Fibroblast of skin of left quadriceps (primary cell): ENCODE measurements around the gene SMARCA4.

Experiments used
- DNase-seq, 2 experiments: peaks; one replicate each; pipeline ENCODE4 v3.0.0-alpha.2; 2013; ENCODE audit warnings: low read depth in 2 of 2

SMARCA4 gene

DNA sequence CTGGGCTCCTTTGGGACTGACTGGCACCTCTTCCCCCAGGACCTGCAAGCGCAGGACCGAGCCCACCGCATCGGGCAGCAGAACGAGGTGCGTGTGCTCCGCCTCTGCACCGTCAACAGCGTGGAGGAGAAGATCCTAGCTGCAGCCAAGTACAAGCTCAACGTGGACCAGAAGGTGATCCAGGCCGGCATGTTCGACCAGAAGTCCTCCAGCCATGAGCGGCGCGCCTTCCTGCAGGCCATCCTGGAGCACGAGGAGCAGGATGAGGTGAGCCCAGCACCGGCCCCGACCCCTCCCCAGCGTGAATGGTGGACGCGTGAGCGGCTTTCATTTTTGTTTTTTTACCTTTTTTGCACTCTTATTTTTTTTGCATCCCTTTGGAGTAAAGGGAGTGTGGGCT lies 72.4 kb downstream of the SMARCA4 start:
- DNase-seq = no peak

DNA sequence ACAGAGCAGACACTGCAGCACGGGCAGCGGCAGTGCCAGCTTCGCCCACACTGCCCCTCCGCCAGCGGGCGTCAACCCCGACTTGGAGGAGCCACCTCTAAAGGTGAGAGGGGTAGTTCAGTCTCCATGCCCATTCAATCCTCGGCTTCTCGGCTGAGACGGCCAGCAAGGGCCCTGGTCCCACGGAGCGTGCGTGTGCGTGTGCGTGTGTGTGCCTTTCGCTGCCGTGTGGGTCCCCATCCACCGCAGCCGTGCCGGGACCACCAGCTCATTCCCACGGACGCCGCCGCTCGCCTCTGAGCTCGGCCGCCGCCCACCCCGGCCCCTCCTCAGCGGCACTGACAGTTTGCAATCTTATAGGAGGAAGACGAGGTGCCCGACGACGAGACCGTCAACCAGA lies 72.9 kb downstream of the SMARCA4 start:
- DNase-seq = no peak

DNA sequence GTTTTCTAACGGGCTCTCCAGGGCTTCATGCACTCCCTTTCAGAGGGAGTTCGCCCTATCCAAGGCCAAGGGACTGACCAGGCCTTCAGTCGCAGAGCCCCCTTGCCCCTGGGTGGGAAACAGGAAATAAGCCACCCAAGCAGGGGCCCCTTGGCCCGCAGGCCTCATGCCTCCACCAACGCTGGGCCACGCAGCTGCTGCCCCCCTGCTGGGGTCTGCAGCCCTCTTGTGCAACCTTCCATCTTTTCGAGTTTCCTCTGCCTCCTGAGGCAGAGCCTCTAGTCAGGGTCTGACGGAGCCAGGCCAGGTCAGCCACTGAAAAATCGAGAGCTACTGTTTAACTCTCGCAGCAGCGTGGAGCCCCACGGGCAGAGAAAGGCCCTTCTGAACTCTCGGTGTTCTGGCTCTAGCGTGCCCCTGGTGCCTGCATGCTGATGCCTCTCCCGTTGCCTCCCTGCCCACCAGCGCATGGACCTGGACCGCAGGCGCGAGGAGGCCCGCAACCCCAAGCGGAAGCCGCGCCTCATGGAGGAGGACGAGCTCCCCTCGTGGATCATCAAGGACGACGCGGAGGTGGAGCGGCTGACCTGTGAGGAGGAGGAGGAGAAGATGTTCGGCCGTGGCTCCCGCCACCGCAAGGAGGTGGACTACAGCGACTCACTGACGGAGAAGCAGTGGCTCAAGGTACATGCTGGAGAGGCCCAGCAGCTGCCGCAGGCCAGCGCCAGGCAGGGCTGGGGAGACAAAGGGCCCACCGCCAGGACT lies 73.8 kb downstream of the SMARCA4 start:
- DNase-seq = no peak

DNA sequence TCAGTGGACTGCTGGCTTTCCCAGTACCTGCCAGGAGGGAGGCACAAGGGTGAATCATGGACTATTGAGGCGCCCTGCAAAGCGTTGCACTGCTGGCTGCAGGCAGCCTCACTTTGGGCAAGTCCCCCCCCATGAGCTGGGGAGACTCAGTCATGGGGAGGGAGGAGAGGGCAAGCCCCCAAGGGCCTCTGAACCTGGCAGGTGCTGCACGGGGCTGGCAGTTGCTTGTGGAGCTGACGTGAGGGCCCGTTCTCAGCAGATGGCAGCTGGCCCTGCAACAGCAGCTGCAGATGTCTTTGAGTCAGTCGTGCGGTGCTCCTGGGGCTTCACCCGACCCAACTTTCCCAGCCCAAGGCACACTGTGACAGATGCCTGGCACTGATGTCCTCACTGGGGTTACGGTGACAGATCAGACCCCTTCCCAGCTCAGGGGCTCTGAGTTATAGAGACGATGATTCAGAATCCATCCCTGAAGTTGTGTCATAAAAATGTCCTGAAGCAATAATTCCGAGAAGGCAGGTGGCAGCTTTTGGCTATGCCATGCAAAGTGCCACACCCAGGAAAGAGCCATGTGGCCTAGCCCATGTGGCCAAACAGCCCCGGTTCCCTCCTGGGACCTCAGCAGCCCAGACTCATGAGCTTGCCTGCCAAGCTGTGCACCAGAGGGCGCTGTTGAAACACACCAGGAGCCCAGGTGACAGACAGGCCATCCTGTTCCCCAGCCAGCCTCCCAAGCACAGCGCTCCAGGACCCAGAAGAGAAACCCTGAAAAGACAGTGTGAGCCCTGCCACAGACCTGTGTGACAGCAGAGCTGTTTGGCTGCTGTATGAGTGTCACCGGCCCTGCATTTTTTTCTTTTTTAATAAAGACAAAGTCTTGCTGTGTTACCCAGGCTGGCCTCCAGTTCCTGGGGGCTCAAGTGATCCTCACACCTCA lies 74.9 kb downstream of the SMARCA4 start:
- DNase-seq = peak; percentile 47 to 48

DNA sequence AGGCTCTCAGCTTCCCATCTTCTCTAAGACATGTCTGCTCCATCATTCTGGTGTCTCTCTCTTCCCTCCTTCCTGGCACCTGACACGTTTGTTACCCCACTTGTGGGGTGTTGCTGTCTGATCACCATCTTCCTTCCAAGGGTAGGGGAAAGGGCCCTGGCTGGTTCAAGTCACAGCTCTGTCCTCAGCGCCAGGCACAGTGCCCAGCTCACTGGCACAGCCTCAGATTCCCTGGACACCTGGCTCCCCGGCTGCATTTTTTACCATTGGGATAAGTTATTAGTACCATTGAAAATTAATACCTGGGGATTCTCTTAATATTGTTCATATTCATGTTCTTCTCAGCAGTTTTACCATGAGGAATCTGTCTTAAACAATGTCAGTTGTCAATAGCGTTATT lies 77.7 kb downstream of the SMARCA4 start:
- DNase-seq = no peak

DNA sequence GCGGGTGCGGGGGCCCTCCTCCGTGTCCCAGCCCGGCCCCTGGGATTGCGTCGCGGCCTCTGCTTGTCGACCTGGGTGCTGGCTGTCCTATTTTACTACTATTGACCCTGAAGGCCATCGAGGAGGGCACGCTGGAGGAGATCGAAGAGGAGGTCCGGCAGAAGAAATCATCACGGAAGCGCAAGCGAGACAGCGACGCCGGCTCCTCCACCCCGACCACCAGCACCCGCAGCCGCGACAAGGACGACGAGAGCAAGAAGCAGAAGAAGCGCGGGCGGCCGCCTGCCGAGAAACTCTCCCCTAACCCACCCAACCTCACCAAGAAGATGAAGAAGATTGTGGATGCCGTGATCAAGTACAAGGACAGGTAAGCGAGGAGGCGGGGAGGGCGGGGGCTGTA lies 80.4 kb downstream of the SMARCA4 start:
- DNase-seq = no peak

DNA sequence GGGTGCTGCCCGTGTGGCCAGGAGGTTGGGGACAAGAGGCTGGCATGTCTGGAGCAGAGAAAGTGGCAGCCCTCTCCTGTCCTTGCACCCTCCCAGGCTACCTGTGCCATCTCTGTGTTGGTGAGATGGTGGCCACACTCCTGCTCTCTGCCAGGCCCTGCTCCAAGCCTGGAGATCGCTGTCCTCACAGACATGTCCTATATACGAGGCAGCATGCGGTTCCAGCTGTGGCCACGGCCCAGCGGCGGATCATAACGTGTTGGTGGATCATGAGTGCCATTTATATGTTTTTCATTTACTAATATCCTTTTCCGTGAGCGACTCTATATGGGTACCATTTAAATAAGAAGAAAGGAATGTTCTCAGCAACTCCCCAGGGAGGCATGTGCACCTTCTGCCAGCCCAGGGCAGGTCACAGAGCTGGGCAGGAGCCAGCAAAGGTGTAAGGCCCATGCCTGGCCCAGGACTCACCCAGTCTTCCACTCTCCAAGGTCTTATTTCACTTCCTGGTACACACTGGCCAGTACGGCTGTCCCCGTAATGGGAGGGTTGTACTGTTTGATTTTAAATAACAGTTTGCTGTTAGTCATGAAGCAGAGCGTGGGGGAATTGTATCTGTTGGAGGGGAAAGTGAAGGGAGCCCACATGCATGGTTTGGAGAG lies 81.3 kb downstream of the SMARCA4 start:
- no peak for DNase-seq

DNA sequence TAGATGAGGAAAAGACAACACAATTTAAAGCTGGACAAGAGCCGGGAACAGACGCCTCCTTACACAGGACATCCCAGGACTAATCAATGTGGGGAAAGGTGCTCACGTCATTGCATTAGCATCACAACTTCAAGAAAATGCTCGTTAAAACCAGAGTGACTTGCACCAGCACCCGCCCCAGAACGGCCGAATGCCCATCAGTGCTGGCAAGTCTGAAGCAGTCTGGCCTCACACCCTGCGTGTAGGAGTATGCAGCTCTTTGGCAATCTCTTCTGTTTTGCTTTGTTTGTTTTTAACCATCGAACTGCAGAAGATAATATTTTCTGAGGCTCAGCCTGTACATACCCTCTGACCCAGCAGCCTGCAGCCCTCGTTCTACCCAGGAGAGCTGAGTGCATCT lies 83.6 kb downstream of the SMARCA4 start:
- DNase-seq = no peak

DNA sequence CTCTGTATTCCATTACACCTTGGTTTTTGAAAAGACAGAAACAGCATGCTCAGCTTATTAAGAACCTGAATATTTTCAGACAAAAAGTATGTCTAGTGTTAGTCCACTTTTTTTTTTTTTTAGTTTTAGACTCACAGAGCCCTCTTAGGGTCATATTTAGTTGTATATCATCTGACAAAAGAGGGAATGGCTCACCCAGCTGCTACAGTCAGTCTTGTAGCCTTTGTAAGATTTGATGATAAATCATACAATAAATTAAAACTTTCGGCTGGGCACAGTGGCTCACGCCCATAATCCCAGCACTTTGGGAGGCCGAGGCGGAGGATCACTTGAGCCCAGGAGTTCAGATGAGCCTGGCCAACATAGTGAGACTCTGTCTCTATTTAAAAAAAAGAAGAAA lies 84.7 kb downstream of the SMARCA4 start:
- DNase-seq = no peak

DNA sequence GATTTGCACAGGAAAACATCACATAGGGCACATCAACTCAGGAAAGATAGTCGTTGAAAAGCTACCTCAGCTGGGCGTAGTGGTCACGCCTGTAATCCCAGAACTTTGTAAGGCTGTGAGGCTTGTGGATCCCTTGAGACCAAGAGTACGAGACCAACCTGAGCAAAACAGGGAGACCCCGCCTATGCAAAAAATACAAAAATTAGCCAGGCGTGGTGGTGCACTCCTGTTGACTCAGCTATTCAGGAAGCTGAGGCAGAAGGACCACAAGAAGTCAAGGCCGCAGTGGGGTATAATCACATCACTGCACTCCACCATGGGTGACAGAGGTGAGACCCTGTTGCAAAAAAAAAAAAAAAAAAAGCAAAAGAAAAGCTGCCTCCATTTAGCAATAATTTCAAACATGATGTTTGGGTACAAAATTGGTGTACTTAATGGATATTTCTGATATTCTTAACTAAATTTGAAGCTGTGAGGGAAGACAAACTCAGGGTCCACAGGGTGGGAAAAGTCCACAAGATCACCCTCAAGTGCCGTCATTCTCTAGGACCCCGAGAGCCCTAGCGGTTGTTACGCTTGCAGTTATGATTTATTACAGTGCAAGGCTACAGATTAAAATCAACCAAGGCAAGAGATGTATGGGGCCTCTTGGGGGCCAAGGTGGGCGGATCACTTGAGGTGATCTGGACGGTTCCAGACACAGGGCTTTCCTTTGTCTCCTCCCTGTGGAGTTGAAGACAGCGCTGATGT lies 86.0 kb downstream of the SMARCA4 start:
- DNase-seq = no peak

DNA sequence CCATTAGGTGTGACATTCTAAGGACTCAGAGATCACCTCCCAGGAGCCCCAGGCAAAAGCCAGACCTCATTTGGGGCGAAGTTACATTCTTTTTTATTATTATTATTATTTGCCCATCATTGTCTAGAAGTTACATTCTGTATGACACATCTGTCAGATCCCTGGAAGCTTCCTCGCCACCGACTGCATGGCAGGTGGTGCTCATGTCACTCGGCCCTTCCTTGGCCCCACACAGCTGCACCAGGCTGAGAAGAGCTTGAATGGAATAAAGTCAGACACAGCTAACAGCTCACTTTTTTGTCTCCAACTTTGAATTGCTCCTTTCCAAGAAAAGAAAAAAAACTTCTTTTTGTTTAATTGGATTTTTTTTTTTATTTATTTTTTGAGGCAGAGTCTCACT lies 87.0 kb downstream of the SMARCA4 start:
- no peak for DNase-seq

DNA sequence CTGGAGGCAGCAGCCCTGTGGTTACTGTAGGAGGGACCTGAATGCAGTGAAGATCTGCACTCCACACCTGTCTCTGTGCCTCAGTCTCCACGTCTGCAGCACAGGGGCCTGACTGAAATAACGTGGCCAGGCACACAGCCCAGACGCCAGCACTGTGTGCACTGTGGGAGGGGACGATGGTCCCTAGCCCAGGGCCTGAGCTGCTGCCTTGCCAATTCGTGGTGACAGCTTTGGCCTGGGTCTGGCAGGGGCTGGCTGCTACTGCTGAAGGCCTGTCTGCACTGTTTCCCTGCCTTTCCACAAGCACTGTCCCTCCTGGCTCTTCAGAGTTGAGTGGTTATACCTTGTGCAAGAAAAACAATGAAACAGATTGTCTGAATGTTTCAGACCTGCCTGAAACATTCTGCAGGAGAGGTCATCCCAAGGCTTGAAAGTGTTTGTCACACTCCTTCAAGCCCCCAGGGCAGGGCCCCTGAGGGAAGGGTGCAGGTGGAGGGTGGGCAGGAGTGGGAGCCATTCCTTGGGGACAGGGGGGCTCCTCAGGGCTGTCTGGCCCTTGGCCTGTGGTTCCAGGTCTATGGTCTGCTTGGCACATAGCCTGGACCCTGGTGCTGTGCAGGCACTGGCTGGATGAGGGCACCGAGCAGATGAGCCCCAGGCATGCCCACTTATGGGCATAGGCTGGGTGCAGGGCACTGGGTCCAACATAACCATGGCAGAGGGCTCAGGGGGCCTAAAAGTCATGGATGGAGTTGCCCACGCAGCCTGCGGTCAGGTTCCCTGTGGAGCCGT lies 89.7 kb downstream of the SMARCA4 start:
- DNase-seq = no peak

DNA sequence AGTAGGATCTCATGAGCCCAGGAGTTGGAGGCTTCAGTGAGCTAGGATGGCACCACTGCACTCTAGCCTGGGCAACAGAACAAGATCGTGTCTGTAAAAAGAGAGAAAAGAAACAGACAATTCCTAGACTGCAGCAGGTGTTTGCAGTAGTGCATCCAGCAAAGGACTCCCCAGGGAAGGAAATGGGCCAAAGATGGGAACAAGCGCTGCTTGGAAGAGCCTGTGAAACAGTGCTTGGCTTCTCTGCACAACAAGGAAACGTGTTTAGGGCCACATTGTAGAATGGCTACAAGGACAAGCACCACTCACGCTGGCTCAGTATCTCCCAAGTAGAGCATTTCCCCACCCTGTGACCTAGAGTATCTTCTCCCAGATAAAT lies 93.0 kb downstream of the SMARCA4 start:
- DNase-seq = no peak

DNA sequence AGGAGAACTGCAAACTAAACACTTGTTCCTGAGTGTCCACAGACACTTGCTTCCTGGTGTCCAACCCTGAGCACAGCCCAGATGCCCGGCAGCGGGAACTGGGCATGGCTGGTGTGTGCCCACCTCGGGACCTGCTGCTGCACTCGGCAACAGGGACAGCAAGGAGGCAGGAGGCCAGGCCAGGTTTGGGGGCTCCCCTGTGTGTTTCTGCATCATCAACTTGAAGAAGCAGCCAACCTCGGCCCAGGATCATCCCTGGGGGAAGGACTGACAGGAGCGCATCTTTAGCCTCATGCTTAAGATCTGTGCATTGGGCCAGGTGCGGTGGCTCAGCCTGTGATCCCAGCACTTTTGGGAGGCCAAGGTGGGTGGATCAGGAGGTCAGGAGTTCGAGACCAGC lies 93.4 kb downstream of the SMARCA4 start:
- no peak for DNase-seq

DNA sequence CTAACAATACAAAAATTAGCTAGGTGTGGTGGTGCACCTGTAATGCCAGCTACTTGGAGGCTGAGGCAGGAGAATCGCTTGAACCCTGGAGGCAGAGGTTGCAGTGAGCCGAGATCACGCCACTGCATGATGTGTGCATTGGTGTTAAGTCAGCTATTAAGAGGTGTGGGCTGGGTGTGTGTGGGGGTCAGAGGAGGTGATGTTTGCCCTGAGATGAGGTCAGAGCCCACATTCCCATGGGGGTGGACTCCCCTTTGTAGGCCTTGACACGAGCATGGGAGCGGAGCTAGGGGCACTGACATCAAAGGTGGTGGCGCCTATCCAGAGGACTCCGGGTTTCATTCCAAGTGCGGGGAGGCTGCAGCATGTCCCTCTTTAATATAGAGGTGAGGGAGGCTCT lies 93.8 kb downstream of the SMARCA4 start:
- DNase-seq = no peak

DNA sequence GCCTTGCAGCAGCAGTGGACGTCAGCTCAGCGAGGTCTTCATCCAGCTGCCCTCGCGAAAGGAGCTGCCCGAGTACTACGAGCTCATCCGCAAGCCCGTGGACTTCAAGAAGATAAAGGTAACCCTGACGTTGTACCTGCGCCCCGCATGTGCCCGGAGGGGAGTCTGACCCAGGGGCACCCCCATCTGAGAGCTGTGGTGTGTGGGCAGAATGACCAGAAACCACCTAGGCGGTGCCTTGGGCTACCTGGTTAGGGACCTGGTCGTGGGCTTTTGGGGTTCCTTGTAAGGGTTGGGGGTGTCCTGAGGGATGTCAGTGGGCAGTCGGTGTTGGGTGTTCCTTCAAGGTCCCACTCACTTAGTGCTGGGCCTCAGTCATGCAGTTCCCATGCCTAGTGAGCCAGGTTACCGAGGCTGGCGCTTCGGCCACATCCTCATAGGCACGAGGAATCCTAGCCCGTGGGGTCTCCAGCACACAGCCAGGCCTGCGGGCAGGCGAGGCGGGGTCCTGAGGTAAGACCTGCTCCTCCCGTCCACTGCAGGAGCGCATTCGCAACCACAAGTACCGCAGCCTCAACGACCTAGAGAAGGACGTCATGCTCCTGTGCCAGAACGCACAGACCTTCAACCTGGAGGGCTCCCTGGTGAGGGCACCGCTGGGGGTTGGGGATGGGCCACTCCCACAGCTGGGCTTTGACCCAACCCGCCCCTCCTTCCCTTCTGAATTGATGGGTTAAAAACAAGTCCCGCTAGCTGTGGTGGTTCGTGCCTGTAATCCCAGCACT lies 97.6 kb downstream of the SMARCA4 start:
- DNase-seq = no peak

DNA sequence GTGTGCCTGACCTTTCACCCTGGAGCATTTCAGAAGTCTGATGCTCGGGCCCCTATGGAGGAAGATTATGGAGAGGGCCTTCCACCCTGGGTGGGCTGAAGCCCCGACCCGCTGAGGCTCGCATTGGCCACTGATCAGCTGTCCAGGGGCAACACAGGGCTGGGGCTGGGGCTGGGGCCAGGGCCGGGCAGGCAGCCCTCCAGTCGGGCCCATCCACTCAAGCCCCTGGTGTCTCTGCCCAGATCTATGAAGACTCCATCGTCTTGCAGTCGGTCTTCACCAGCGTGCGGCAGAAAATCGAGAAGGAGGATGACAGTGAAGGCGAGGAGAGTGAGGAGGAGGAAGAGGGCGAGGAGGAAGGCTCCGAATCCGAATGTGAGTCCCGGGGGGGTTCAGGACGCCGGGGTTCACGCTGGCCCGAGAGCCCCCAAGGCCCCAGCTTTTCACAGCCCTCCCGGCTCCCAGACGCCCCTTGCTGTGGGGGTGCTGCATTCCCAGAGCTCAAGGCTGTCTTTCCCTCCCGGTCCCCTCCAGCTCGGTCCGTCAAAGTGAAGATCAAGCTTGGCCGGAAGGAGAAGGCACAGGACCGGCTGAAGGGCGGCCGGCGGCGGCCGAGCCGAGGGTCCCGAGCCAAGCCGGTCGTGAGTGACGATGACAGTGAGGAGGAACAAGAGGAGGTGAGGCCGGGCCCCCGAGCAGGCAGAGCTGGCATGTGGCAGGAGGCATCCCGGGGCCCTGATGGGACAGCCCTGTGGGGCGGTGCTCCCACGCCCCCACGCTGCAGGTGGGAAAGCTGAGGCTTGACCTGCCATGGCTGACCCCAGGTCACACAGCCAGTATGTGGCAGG lies 98.9 kb downstream of the SMARCA4 start:
- DNase-seq = no peak

DNA sequence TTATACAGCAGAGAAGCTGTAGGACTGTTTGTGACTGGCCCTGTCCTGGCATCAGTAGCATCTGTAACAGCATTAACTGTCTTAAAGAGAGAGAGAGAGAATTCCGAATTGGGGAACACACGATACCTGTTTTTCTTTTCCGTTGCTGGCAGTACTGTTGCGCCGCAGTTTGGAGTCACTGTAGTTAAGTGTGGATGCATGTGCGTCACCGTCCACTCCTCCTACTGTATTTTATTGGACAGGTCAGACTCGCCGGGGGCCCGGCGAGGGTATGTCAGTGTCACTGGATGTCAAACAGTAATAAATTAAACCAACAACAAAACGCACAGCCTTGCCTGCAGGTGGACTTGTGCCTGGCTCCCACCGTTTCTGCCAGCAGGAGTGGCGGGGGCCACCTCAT lies 101.1 kb downstream of the SMARCA4 start:
- DNase-seq = no peak

DNA sequence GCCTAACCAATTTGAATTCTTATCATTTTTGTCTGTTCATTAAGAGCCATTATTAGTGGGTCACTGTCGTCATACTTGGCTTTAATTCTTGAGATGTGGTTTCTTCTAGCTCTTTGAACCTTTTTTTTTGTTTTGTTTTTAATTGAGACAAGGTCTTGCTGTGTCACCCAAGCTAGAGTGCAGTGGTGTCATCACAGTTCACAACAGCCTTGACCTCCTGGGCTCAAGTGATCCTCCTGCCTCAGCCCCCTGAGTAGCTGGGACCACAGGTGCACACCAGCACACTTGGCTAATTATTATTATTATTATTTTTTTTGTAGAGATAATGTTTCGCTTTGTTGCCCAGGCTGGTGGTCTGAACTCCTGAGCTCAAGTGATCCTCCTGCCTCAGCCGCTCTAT lies 102.6 kb downstream of the SMARCA4 start:
- no peak for DNase-seq
